ENCODE measurements around the gene GSE1.

GSE1 gene

DNA sequence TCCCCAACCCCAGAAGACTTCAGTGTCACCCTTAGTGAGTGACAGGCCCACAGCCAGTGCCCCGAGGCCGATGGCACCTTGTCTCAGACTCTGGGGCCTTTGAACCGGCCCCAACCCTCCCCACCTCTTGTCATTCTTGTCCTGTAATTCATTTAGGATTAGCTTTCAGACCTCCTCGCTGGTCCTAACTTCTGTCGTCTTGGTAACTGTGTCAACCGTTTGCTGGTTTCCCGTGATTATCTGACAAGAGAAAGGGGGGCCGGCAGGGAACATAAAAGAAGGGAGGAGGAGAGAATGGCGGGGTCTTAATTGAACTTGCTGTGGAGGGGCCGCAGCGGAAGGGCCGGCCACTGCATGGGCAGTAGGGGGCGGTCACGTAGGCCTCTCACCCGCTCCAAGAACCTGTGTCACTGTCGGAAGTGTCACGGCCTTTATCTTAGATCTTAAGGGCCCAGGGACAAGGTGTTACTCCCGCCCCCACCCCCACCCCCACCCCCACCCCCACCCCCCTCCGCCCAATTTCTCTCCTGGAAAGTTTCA is 46.5 kb upstream of the GSE1 start:
- TF ChIP-seq, protein P1, sequence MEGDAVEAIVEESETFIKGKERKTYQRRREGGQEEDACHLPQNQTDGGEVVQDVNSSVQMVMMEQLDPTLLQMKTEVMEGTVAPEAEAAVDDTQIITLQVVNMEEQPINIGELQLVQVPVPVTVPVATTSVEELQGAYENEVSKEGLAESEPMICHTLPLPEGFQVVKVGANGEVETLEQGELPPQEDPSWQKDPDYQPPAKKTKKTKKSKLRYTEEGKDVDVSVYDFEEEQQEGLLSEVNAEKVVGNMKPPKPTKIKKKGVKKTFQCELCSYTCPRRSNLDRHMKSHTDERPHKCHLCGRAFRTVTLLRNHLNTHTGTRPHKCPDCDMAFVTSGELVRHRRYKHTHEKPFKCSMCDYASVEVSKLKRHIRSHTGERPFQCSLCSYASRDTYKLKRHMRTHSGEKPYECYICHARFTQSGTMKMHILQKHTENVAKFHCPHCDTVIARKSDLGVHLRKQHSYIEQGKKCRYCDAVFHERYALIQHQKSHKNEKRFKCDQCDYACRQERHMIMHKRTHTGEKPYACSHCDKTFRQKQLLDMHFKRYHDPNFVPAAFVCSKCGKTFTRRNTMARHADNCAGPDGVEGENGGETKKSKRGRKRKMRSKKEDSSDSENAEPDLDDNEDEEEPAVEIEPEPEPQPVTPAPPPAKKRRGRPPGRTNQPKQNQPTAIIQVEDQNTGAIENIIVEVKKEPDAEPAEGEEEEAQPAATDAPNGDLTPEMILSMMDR (IDR thresholded peaks at IDR 0.05; ENCODE audit: control insufficient read depth, insufficient read depth, low read depth, low read length, missing control alignments) = no peak
- DNase-seq (ENCODE audit: low read depth) = no peak
- H3K4me3 ChIP-seq (ENCODE audit: control insufficient read depth, low read depth, low read length) = no peak overlapping the region

DNA sequence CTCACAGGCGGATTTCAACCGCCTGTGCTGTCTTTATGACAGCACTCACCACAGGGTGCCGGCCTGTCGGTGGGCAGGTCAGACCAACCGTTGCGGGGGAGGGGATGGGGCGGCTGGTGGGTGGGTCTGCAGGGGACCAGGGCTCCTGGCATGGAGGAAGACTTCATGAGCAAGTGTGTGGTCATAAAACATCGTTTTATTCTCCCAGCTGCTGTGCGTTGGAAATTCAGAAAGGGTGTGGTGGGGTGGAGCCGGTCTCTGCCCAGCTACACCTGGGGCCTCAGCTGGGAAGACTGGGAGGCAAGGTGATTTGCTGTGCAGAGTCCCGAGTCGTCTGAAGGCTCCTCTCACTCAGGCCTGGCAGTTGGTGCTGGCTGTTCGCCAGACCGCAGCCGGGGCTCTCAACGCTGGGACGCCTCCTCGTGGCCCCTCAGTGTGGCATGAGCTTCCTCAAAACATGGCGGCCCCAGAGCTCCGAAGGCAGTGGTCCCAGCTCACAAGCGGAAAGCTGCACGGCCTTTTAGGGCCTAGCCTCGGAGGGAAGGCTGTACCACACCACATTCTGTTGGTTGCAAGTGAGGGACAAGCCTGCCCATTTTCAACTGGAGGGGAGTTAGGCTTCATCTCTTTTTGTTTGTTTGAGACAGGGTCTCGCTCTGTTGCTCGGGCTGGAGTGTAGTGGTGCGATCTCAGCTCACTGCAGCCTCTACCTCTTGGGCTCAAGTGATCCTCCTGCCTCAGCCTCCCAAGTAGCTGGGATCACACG is 45.8 kb upstream of the GSE1 start:
- DNase-seq (ENCODE audit: low read depth) = no peak
- TF ChIP-seq, protein P1 (IDR thresholded peaks at IDR 0.05; ENCODE audit: control insufficient read depth, insufficient read depth, low read depth, low read length, missing control alignments) = no peak
- H3K4me3 ChIP-seq (ENCODE audit: control insufficient read depth, low read depth, low read length) = no peak overlapping the region

DNA sequence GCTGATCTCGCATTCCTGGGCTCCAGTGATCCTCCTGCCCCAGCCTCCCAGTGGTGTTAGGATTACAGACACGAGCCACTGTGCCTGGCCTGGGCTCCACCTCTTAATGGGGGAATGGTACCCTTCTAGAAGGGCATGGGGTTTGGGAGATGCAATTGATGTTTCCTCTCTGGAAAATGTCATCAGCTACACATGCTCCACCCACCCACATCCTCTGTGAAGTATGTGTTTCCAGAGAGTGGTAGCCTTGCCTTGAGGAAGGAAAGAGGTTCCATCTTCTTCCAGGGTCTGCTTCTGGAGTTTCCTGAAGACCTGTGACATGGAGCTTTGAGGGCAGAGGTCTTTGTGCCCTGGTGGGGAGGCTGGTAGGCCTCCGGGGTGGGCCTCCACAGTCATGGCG is 45.2 kb upstream of the GSE1 start:
- DNase-seq (ENCODE audit: low read depth) = no peak
- TF ChIP-seq, protein P1 (IDR thresholded peaks at IDR 0.05; ENCODE audit: control insufficient read depth, insufficient read depth, low read depth, low read length, missing control alignments) = no peak
- no peak overlapping the region for H3K4me3 ChIP-seq (ENCODE audit: control insufficient read depth, low read depth, low read length)

DNA sequence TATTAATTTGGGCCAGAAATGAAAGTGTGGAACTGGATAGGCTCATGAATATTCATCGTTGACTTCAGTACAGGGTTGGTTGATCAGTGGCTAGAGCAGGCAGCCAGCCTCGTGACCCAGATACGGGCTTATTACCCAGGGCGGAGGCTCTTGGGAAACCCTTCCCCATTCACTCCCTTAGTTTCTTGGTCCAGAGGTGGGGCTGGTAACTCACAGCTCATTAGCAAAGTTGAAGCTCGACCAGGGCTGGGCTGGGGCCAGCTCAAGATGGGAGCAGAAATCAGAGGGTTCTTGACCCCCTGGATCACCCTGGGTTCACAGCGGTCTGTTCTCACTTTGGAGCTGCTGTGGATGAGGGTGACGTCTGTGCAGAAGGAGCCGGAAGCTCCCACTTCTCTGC is 44.6 kb upstream of the GSE1 start:
- TF ChIP-seq, protein P1 (IDR thresholded peaks at IDR 0.05; ENCODE audit: control insufficient read depth, insufficient read depth, low read depth, low read length, missing control alignments) = no peak
- no peak overlapping the region for H3K4me3 ChIP-seq (ENCODE audit: control insufficient read depth, low read depth, low read length)
- DNase-seq (ENCODE audit: low read depth) = no peak

DNA sequence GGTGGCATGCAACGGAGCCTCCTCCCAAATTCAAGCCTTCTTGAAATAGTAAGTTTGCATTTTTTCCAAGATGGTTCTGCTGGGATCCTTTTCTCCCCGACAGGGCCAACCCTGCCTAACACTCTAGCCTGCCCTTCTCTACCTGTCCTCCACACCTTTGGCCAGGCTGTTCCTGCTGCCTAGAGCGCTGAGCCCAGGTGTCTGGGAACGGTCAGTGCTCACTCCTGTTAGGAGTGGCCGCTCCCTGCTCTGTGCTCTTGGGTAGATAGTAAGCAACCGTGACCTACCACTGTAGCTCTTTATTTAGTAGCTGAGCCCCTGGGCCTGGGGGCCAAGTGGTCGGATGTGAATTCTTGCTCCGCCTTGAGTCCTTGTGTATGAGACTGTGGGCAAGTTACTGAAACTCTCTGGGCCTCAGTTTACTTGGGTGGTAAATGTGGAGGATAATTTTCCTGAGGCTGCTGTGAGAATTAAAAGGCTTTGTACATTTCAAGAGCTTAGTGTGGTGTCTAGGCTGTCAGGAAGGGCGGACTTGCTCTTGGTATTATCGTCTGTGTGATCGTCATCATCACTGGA is 44.0 kb upstream of the GSE1 start:
- H3K4me3 ChIP-seq (ENCODE audit: control insufficient read depth, low read depth, low read length) = no peak overlapping the region
- TF ChIP-seq, protein P1 (IDR thresholded peaks at IDR 0.05; ENCODE audit: control insufficient read depth, insufficient read depth, low read depth, low read length, missing control alignments) = no peak
- no peak for DNase-seq (ENCODE audit: low read depth)

DNA sequence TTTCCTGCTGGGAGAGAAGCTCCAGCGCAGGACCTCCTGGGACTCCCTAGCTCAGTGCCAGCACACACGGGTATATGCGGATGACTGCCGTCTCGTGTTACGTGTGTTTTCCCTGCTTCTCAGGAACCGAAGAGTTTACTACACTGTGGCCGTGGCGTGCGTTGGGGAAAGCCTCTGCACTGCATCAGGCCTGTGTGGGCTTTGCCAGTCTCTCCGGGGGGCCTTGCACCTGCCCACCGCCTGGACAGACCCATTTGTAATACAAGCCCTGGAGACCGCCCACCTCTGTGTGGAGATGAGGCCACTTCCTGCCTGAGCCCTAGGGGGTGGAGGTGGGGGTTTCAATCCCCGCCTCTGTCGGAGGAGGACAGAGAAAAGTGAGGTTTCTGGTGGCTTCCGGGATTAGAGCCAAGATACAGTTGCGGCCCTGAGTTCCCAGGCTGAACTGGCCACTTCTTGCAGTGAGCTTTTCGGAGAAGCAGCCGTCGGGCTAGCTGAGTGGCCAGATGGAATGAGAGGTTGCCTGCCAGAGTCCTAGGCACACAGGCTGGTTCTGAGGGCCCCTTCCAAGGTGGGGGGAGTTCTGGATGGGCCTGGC is 43.4 kb upstream of the GSE1 start:
- H3K4me3 ChIP-seq (ENCODE audit: control insufficient read depth, low read depth, low read length) = no peak overlapping the region
- TF ChIP-seq, protein P1 (IDR thresholded peaks at IDR 0.05; ENCODE audit: control insufficient read depth, insufficient read depth, low read depth, low read length, missing control alignments) = no peak
- DNase-seq (ENCODE audit: low read depth) = peak; percentile 46
